ENCODE measurements around the gene ZNF865. TPM values are rescaled to one million over a fixed set of nuclear protein-coding genes. Genes with fewer than 3 reads are reported as not detected.

ZNF865 gene
- total RNA-seq, 1 donor from 2014 or later = 0.53 TPM

- H3K27me3 ChIP-seq (ENCODE audit: control insufficient read depth, insufficient read depth, low read length) = no peaks in the 10 kb centered on the region
- DNase-seq (ENCODE audit: low read depth) = no peak
- no peak overlapping the region for H3K4me3 ChIP-seq (ENCODE audit: low read depth, low read length)
- H3K36me3 ChIP-seq (ENCODE audit: control insufficient read depth, insufficient read depth, low read length) = peaks cover 1% of the 10 kb centered on the region
- TF ChIP-seq, protein P1, sequence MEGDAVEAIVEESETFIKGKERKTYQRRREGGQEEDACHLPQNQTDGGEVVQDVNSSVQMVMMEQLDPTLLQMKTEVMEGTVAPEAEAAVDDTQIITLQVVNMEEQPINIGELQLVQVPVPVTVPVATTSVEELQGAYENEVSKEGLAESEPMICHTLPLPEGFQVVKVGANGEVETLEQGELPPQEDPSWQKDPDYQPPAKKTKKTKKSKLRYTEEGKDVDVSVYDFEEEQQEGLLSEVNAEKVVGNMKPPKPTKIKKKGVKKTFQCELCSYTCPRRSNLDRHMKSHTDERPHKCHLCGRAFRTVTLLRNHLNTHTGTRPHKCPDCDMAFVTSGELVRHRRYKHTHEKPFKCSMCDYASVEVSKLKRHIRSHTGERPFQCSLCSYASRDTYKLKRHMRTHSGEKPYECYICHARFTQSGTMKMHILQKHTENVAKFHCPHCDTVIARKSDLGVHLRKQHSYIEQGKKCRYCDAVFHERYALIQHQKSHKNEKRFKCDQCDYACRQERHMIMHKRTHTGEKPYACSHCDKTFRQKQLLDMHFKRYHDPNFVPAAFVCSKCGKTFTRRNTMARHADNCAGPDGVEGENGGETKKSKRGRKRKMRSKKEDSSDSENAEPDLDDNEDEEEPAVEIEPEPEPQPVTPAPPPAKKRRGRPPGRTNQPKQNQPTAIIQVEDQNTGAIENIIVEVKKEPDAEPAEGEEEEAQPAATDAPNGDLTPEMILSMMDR (IDR thresholded peaks at IDR 0.05; ENCODE audit: insufficient read depth, low read length, severe bottlenecking) = no peak
- no peak for FAIRE-seq
Observed at GRCh38 chr19:55625004-55625326, 19.5 kb downstream of the ZNF865 start.

DNA sequence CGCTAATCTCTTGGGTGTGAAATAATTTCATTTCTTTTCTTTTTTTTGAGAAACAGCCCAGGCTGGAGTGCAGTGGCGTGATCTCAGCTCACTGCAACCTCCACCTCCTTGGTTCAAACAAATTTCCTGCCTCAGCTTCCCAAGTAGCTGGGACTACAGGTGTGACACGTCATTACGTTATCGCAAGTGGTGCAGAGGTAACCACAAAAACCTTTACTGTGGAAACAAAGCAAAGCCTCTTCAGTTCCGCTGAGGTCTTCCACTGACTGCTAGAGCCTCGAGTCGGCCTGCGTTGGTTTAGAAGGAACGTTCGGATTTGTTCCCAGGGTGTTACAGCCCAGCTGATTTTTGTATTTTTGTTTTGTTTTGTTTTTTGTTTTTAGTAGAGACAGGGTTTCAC is 20.9 kb downstream of the ZNF865 start:
- peak; percentile 50 for FAIRE-seq
- no peak for DNase-seq (ENCODE audit: low read depth)
- TF ChIP-seq, protein P1 (IDR thresholded peaks at IDR 0.05; ENCODE audit: insufficient read depth, low read length, severe bottlenecking) = no peak
- Histone ChIP-seq H3K27me3 (ENCODE audit: control insufficient read depth, insufficient read depth, low read length) (no peaks in the 10 kb centered on the region), H3K4me3 (ENCODE audit: low read depth, low read length) (no peak overlapping the region), H3K36me3 (ENCODE audit: control insufficient read depth, insufficient read depth, low read length) (peaks cover under 1% of the 10 kb centered on the region)

DNA sequence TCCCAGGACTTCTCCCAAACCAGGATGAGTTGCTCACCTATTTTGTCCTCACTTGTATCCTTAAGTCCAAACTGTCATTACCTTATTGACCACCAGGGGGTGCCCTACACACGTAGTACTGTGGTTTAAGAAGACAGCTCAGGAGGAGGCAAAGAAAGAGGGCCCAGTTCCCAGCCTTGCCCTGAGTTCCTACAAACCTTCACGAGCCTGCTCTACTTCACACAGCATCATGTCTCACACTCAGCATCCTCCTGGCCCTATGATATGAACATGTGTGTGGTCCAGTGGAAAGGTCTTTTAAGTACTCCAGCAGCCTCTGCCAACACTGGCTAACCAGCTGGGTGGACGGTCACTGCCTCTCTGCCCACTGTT is 27.0 kb downstream of the ZNF865 start:
- Histone ChIP-seq H3K27me3 (ENCODE audit: control insufficient read depth, insufficient read depth, low read length) (no peaks in the 10 kb centered on the region), H3K4me3 (ENCODE audit: low read depth, low read length) (no peak overlapping the region), H3K36me3 (ENCODE audit: control insufficient read depth, insufficient read depth, low read length) (no peaks in the 10 kb centered on the region)
- TF ChIP-seq, protein P1 (IDR thresholded peaks at IDR 0.05; ENCODE audit: insufficient read depth, low read length, severe bottlenecking) = peak; percentile 66
- FAIRE-seq = no peak
- DNase-seq (ENCODE audit: low read depth) = peak; percentile 89

- FAIRE-seq = no peak
- no peak for DNase-seq (ENCODE audit: low read depth)
- Histone ChIP-seq H3K4me3 (ENCODE audit: low read depth, low read length) (no peak overlapping the region), H3K36me3 (ENCODE audit: control insufficient read depth, insufficient read depth, low read length) (no peaks in the 10 kb centered on the region), H3K27me3 (ENCODE audit: control insufficient read depth, insufficient read depth, low read length) (no peaks in the 10 kb centered on the region)
- TF ChIP-seq, protein P1 (IDR thresholded peaks at IDR 0.05; ENCODE audit: insufficient read depth, low read length, severe bottlenecking) = no peak
Observed at GRCh38 chr19:55633861-55634260, 28.4 kb downstream of the ZNF865 start.

- TF ChIP-seq, protein P1 (IDR thresholded peaks at IDR 0.05; ENCODE audit: insufficient read depth, low read length, severe bottlenecking) = no peak
- no peak for DNase-seq (ENCODE audit: low read depth)
- Histone ChIP-seq H3K4me3 (ENCODE audit: low read depth, low read length) (peak overlapping the region; percentile 55), H3K36me3 (ENCODE audit: control insufficient read depth, insufficient read depth, low read length) (no peaks in the 10 kb centered on the region), H3K27me3 (ENCODE audit: control insufficient read depth, insufficient read depth, low read length) (no peaks in the 10 kb centered on the region)
- FAIRE-seq = no peak
Observed at GRCh38 chr19:55635334-55635717, 29.9 kb downstream of the ZNF865 start.

- TF ChIP-seq, protein P1 (IDR thresholded peaks at IDR 0.05; ENCODE audit: insufficient read depth, low read length, severe bottlenecking) = no peak
- DNase-seq (ENCODE audit: low read depth) (no peak), FAIRE-seq (no peak)
- Histone ChIP-seq H3K27me3 (ENCODE audit: control insufficient read depth, insufficient read depth, low read length) (no peaks in the 10 kb centered on the region), H3K36me3 (ENCODE audit: control insufficient read depth, insufficient read depth, low read length) (no peaks in the 10 kb centered on the region), H3K4me3 (ENCODE audit: low read depth, low read length) (peak overlapping the region; percentile 55)
Observed at GRCh38 chr19:55635856-55636440, 30.5 kb downstream of the ZNF865 start.
